Breast epithelium (tissue), 4 donors: ENCODE results near the gene C1QTNF9. TPM values are rescaled to one million over a fixed set of nuclear protein-coding genes. Genes with fewer than 3 reads are reported as not detected.
A peak's percentile ranks its signal among the peaks of the same experiment; 100 is the strongest.
"Not testable (repeated sequence)": the region's sequence is repeated elsewhere in the genome, so short reads cannot be mapped to it uniquely, and the experiment has no call there.

Experiments used
- DNase-seq, 2 donors: peaks; one replicate each; pipeline ENCODE4 v3.0.0-alpha.2; 2019; ENCODE audit warnings: low spot score in 2 of 2
- H3K27ac ChIP-seq, 2 donors: fragments of 200-600 bp; sonication (generic) in 1 of 2; one replicate each; pipeline ENCODE4 v1.5.1; 2016 to 2019; ENCODE audit warnings: mild to moderate bottlenecking in 1 of 2
- H3K27me3 ChIP-seq, 2 donors: fragments of 200-600 bp; sonication (generic) in 1 of 2; one replicate each; pipeline versions ENCODE4 v1.5.1 to v1.6.0; 2017 to 2019; ENCODE audit warnings: control low read depth in 1 of 2, mild to moderate bottlenecking in 1 of 2
- H3K36me3 ChIP-seq: fragments of 200-600 bp; one replicate; pipeline ENCODE4 v1.5.1; 2019
- H3K4me1 ChIP-seq, 2 donors: fragments of 200-600 bp; sonication (generic); one replicate each; pipeline ENCODE4 v1.5.1; 2016 to 2019; ENCODE audit warnings: control low read depth in 1 of 2
- H3K4me3 ChIP-seq, 3 donors: fragments of 200-600 bp; sonication (generic); 1 replicate in 2 of 3; 2 replicates in 1 of 3; pipeline ENCODE4 v1.5.1; 2016 to 2019; ENCODE audit warnings: mild to moderate bottlenecking in 3 of 3, moderate library complexity in 2 of 3
- H3K9me3 ChIP-seq, 2 donors: fragments of 200-600 bp; sonication (generic) in 1 of 2; one replicate each; pipeline ENCODE4 v1.5.1; 2016 to 2019; ENCODE audit warnings: control low read depth in 1 of 2
- CTCF ChIP-seq, 3 donors: fragments of 450-650 bp; IDR thresholded peaks; one replicate each; pipeline ENCODE4 v1.5.1; 2016 to 2017; ENCODE audit warnings: antibody characterized with exemption in 3 of 3, mild to moderate bottlenecking in 3 of 3, moderate library complexity in 3 of 3
- POLR2A ChIP-seq: fragments of 450-650 bp; IDR thresholded peaks from one replicate; pipeline ENCODE4 v1.6.1; 2016; ENCODE audit warnings: antibody characterized with exemption, mild to moderate bottlenecking, moderate library complexity
- POLR2AphosphoS5 ChIP-seq, 3 donors: sonication (generic); formaldehyde crosslinking; IDR thresholded peaks; one replicate each; pipeline ENCODE4 v1.6.1; 2017; ENCODE audit warnings: antibody characterized with exemption in 3 of 3
- intact Hi-C: fragments of 100-400 bp; cut with DNase I; formaldehyde crosslinking; loops from one replicate; pipeline ENCODE4 v1.15.1; 2023; ENCODE audit warnings: low total_unique reads
- total RNA-seq, 3 donors: library from RNA; depleted of rRNA; stranded (reverse); fragments of >200 nt; gene quantifications; one replicate each; pipeline ENCODE4 v1.1.0, GENCODE V29; 2016

Gene C1QTNF9
- under 1 TPM in 2 of 3 donors, not detected in 1; 0.15 to 0.64 TPM for total RNA-seq

- H3K27me3 ChIP-seq, H3K27ac ChIP-seq, intact Hi-C loops, H3K4me1 ChIP-seq, H3K9me3 ChIP-seq, DNase-seq, H3K4me3 ChIP-seq, H3K36me3 ChIP-seq: not testable (repeated sequence)
Observed at GRCh38 chr13:24309300-24309699, at the start of gene C1QTNF9. TSS of gene C1QTNF9 (plus strand) at chr13:24309580. CDS start at chr13:24316004, 6,424 bp downstream.

GRCh38 chr13:24261566-24261965, 47.8 kb upstream of the C1QTNF9 start:
- DNase-seq, result no peak
- TF ChIP-seq POLR2AphosphoS5 (IDR thresholded peaks at IDR 0.05), result no peak
- no peak for TF ChIP-seq CTCF (IDR thresholded peaks at IDR 0.05)
- no peak for TF ChIP-seq POLR2A
- intact Hi-C loops, result no loop called here

GRCh38 chr13:24263632-24264031, 45.7 kb upstream of the C1QTNF9 start:
- no peaks in the 10 kb centered on the region for H3K9me3 ChIP-seq
- intact Hi-C loops, result no loop called here
- no peak overlapping the region for H3K27ac ChIP-seq
- H3K4me1 ChIP-seq, result no peaks in the 10 kb centered on the region
- no peaks in the 10 kb centered on the region for H3K36me3 ChIP-seq
- no peak overlapping the region for H3K4me3 ChIP-seq
- no peak for TF ChIP-seq POLR2A
- TF ChIP-seq POLR2AphosphoS5 (IDR thresholded peaks at IDR 0.05), result no peak
- no peak for TF ChIP-seq CTCF (IDR thresholded peaks at IDR 0.05)
- no peak for DNase-seq
- no peaks in the 10 kb centered on the region for H3K27me3 ChIP-seq

More at GRCh38 chr13:24261566-24261965, 47.8 kb upstream of the C1QTNF9 start:
- H3K4me1 ChIP-seq, result no peaks in the 10 kb centered on the region
- no peaks in the 10 kb centered on the region for H3K36me3 ChIP-seq
- no peak overlapping the region for H3K4me3 ChIP-seq
- no peaks in the 10 kb centered on the region for H3K27me3 ChIP-seq
- no peaks in the 10 kb centered on the region for H3K9me3 ChIP-seq
- no peak overlapping the region for H3K27ac ChIP-seq

GRCh38 chr13:24264976-24265375, 44.4 kb upstream of the C1QTNF9 start:
- Histone ChIP-seq H3K27me3 (no peaks in the 10 kb centered on the region), H3K27ac (no peak overlapping the region), H3K4me3 (no peak overlapping the region), H3K9me3 (no peaks in the 10 kb centered on the region), H3K4me1 (no peaks in the 10 kb centered on the region), H3K36me3 (no peaks in the 10 kb centered on the region)
- TF ChIP-seq POLR2AphosphoS5 (IDR thresholded peaks at IDR 0.05) (no peak), POLR2A (no peak), CTCF (IDR thresholded peaks at IDR 0.05) (no peak)
- DNase-seq, result no peak
- intact Hi-C loops, result no loop called here

- TF ChIP-seq POLR2A, result no peak
- TF ChIP-seq POLR2AphosphoS5 (IDR thresholded peaks at IDR 0.05), result no peak
- no peak for TF ChIP-seq CTCF (IDR thresholded peaks at IDR 0.05)
- intact Hi-C loops, result no loop called here
- H3K27ac ChIP-seq, result no peak overlapping the region
Observed at GRCh38 chr13:24265453-24265852, 43.9 kb upstream of the C1QTNF9 start.

GRCh38 chr13:24267274-24267673, 42.1 kb upstream of the C1QTNF9 start:
- intact Hi-C loops, result no loop called here
- Histone ChIP-seq H3K4me3 (peak overlapping the region in 1 of 3 donors; percentile 24), H3K27ac (peak overlapping the region; percentile 19 to 64), H3K36me3 (no peaks in the 10 kb centered on the region), H3K27me3 (no peaks in the 10 kb centered on the region), H3K9me3 (no peaks in the 10 kb centered on the region), H3K4me1 (peaks cover under 1 to 8% of the 10 kb centered on the region in 2 donors)
- no peak for TF ChIP-seq POLR2AphosphoS5 (IDR thresholded peaks at IDR 0.05)
- TF ChIP-seq POLR2A, result no peak
- TF ChIP-seq CTCF (IDR thresholded peaks at IDR 0.05), result no peak
- no peak for DNase-seq

More at GRCh38 chr13:24265453-24265852, 43.9 kb upstream of the C1QTNF9 start:
- H3K4me1 ChIP-seq, result peaks cover 0 to 3% of the 10 kb centered on the region in 2 donors
- H3K4me3 ChIP-seq, result no peak overlapping the region
- no peak for DNase-seq
- H3K27me3 ChIP-seq, result no peaks in the 10 kb centered on the region
- H3K9me3 ChIP-seq, result no peaks in the 10 kb centered on the region
- H3K36me3 ChIP-seq, result no peaks in the 10 kb centered on the region
